ENCODE data around the gene SEMA3E.
"Not testable (repeated sequence)": the region's sequence is repeated elsewhere in the genome, so short reads cannot be mapped to it uniquely, and the experiment has no call there.

GRCh38 chr7:83459930-83460653 lies 188.8 kb downstream of the SEMA3E start:
- not testable (repeated sequence) for TF ChIP-seq CTCF (IDR thresholded peaks at IDR 0.05; ENCODE audit: poor library complexity); EZH2 (IDR thresholded peaks at IDR 0.05; ENCODE audit: borderline replicate concordance)
